Spleen (tissue), 7 donors: ENCODE results near the gene HTR6.

Experiments used
- CTCF ChIP-seq, 11 experiments: fragments of 200-600 bp in 7 of 11; fragments of 450-650 bp in 4 of 11; sonication (generic) in 4 of 11; IDR thresholded peaks in 8 of 11; conservative IDR thresholded peaks in 3 of 11; 1 replicate in 7 of 11; 2 replicates in 4 of 11; pipeline versions ENCODE4 v1.4.0 to v1.8.0; 2016 to 2021; ENCODE audit warnings: antibody characterized with exemption in 11 of 11, inconsistent platforms in 4 of 11, mild to moderate bottlenecking in 1 of 11
- POLR2A ChIP-seq, 3 donors: fragments of 450-650 bp; IDR thresholded peaks; one replicate each; pipeline ENCODE4 v1.5.1; 2017; ENCODE audit warnings: antibody characterized with exemption in 3 of 3, mild to moderate bottlenecking in 1 of 3
- POLR2AphosphoS5 ChIP-seq, 3 donors: sonication (generic); formaldehyde crosslinking; IDR thresholded peaks; one replicate each; pipeline ENCODE4 v1.5.1; 2017; ENCODE audit warnings: antibody characterized with exemption in 3 of 3
- donor health status: DM: no; HTN: no; CAD: no; lungs with moderate emphysema.
- donor health status: DM: no; HTN: no; CAD: no.
- donor health status: DM: no; HTN: no; CAD: no.

DNA sequence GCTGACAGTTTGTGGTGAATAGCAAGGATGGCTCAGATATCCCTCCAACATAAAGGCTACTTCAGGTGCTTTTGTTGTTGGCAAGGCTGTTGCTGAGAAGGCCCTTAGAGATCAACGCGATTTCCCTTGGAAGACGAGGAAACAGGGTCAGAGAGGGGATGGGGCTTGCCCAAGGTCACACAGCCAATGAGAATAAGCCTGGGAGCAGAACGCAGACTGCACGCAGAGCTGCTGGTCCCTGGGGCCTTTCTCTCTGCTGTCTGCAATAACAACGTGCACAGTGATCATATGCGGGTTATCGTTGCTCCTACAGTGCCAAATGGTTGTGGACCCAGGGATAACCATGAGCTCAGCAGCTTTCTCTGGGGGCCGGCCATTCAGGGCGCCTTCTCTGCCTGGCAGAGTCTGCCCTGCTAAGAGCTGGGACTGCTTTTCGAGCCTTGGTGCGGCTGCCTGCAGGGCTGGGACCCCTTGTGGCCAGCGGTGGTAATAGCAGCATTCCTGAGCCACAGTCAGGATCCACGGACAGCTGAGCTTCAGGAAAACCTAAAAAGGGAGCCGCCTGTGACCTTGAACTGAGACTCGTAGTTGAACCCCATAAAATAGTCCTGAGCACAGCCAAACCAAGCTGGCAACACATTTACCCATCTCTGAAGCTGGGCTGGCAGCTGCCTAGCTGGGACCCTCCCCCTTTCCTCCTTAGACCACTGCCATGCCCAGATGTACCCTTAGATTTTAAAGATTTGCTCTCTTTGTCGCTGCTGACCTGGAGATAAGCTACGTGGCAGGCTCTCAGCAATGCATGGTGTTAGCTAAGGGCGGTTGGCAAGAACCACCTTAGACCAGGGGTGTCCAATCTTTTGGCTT is 39.8 kb downstream of the HTR6 start:
- peak; percentile 52 to 91 (median 85) for TF ChIP-seq CTCF (IDR thresholded peaks at IDR 0.05 in 8 of 11, conservative IDR thresholded peaks at IDR 0.05 in 3 of 11)
- no peak for TF ChIP-seq POLR2A (IDR thresholded peaks at IDR 0.05)
- TF ChIP-seq POLR2AphosphoS5 (IDR thresholded peaks at IDR 0.05): peak in 1 of 3 donors; percentile 39
